Activated CD4-positive, alpha-beta T cell treated with anti-CD3 and anti-CD28 coated beads for 48 hours (primary cell): ENCODE data around the gene CTSD.
A peak's percentile ranks its signal among the peaks of the same experiment; 100 is the strongest.
"Not testable (repeated sequence)": the region's sequence is repeated elsewhere in the genome, so short reads cannot be mapped to it uniquely, and the experiment has no call there.

Experiments used
- DNase-seq: peaks from one replicate; pipeline ENCODE4 v3.0.0-alpha.2; 2020

Gene CTSD

GRCh38 chr11:1763796-1764661, at the start of gene CTSD:
Gene CTSD, minus strand, starts transcription at chr11:1763927. Its CDS starts 68 bp downstream, at chr11:1763859.
- DNase-seq, result peak; percentile 91

DNA sequence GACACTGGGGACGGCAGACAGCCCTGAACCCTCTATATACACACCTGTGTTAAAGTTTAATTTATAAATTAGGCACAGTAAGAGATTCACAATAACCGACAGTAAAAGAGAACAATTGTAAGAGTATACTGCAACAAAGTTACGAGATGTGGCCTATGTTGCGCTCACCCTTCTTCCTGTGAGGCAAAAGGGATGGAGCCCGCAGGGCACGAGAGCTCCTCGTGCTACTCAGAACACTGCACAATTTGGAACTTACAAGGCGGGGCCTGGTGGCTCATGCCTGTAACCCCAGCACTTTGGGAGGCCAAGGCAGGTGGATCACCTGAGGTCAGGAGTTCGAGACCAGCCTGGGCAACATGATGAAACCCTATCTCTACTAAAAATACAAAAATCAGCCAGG, 49.6 kb upstream of the CTSD start:
- DNase-seq, result not testable (repeated sequence)

DNA sequence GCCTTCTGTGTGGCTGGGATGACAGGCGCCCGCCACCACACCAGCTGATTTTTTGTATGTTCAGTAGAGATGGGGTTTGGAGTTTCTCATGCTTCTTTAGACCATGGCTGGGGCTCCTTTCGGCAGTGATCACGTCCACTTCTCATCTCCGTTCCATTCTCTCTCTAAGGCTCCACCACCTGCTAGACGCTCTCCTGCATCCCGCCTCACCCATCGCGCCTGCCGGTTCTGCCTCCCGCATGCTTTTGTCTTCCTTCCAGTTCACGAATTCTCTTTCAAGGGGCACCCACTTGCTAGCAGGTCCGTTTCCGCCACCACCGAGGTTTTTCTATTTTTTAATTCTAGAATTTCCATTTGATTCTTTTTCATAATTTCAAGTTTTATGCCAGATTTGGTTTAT, 49.1 kb upstream of the CTSD start:
- no peak for DNase-seq

GRCh38 chr11:1812274-1812673, 48.5 kb upstream of the CTSD start:
- DNase-seq, result no peak

DNA sequence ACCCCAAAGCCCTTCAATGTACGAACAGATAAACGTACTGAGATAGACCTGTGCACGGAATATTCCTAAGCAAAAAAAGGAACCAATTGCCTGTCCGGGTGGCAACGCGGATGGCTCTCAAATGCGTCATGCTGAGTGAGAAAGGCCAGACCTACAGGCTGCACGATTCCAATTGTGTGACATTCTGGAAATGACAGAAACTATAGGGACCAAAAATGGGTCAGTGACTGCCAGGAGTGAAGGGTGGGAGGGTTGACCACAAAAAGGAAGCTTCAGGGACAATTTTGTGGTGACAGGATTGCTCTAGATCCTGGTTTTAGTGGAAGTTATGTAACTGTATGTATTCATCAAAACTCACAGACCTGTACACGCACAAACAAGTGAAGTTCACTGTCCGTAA, 47.0 kb upstream of the CTSD start:
- DNase-seq, result no peak

DNA sequence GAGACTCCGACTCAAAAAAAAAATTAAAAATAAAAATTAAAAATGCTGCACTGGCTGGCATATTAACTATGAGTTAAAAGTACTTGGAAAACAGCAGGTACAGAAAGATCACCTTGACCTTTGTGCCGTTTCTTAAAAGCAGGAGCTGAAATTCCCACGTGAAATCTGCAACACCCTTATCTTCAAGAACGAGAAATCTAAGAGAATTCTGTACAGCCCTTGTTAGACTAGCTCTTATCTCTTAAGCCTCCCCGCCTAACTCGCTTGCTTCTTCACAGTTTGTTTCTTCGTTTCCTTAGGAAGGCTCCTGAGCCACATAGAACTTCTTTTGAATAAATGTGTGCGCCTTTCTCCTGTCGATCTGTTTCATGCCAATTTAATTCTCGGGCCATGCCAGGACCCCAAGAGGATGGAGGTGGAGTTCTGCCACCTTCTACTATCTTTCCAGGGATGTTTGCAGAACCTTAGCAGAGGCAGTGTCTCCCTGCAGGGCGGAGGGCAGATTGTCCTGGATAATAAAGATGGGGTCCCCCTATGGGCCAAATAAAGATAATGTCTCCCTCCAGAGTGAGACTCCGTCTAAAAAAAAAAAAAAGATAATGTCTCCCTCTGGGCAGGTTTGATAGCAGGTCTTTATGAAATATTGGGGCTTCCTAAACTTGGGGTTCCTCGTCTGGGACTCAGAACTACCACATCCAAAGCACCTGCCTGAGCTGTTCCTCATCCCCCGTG, 43.7 kb upstream of the CTSD start:
- no peak for DNase-seq

DNA sequence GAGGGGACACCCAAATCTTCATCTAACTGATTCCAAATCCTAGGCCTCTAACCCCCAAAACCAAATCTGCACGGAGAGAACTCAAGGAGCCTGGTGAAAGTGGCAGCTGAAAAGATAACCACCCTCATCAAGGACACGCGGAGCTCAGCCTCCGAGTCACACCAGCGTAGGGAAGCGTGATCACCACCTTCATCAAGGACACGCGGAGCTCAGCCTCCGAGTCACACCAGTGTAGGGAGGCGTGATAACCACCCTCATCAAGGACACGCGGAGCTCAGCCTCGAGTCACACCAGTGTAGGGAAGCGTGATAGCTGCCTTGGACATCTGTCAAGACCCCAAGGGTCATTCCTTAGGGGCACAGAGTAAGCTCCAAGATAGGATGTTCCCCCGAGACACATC, 41.8 kb upstream of the CTSD start:
- DNase-seq, result no peak

GRCh38 chr11:1803835-1804519, 40.2 kb upstream of the CTSD start:
- DNase-seq, result not testable (repeated sequence)

DNA sequence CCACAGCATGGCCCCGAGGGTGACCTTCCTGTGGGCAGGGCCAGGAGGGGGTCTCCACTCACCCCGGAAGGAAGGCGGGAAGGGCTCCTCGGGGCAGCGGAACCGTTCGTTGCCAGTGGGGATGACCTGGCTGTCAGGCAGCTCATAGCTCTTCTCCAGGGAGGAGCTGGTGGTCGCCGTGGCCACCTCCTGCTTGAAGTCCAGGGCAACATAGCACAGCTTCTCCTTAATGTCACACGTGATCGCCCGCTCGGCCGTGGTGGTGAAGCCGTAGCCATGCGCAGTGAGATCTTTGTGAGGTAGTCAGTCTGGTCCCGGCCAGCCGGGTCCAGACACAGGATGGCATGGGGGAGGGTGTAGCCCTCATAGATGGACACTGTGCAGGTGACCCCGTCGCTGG, 39.5 kb upstream of the CTSD start:
- DNase-seq, result no peak

DNA sequence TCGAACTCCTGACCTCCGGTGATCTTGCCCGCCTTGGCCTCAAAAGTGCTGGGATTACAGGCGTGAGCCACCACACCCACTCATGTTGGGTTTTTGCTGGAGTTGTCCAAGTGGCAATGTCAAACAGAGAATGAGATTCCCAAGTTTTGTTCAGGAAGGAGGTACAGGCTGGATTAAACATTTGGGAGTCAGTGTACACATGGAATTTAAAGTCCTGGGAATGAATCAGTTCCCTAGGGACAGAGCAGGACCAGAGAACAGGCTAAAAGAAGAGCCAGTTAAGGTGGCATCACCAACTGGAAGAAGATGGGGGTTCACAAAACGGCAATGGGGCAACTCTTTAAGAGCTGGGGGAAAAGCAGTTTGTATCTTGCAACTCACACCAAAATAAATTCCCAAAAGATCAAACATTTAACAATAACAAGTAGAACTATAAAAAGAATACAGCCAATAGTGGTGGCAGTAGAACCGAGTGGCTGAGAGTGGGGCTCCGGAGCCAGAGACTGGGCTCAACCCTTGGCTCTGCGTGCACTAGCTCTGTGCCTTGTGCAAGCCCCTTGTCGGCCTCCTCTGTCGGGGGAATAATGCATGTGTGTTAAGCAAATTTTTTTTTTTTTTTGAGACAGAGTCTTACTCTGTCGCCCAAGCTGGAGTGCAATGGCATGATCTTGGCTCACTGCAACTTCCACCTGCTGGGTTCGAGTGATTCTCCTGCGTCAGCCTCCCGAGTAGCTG, 33.8 kb upstream of the CTSD start:
- DNase-seq, result no peak

GRCh38 chr11:1796413-1797011, 32.8 kb upstream of the CTSD start:
- no peak for DNase-seq

GRCh38 chr11:1793081-1793480, 29.4 kb upstream of the CTSD start:
- no peak for DNase-seq

DNA sequence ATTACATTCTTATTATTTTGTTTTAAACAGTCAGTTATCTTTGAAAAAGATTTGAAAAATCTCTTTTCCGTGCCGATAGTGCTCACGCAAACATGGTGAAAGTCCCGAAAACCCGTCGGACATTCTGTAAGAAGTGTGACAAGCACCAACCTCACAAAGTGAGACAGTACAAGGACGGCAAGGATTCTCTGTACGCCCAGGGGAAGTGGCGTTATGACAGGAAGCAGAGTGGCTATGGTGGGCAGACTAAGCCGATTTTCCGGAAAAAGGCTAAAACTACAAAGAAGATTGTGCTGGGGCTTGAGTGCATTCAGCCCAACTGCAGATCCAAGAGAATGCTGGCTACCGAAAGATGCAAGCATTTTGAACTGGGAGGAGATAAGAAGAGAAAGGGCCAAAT, 28.7 kb upstream of the CTSD start:
- no peak for DNase-seq

DNA sequence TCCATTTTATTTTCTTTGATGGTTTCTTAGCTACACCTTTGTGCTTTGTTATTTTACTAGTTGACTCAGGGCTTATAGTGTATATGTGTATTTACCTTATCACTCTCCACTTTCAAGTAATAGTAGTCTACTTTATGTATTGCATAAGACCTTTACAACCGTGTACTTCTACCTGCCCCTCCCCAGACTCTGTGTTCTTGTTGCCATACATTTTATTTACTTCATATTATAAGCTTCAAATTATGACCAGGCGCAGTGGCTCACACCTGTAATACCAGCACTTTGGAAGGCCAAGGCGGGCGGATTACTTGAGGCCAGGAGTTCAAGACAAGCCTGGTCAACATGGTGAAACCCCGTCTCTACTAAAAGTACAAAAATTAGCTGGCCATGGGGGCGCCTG, 28.2 kb upstream of the CTSD start:
- DNase-seq, result no peak

DNA sequence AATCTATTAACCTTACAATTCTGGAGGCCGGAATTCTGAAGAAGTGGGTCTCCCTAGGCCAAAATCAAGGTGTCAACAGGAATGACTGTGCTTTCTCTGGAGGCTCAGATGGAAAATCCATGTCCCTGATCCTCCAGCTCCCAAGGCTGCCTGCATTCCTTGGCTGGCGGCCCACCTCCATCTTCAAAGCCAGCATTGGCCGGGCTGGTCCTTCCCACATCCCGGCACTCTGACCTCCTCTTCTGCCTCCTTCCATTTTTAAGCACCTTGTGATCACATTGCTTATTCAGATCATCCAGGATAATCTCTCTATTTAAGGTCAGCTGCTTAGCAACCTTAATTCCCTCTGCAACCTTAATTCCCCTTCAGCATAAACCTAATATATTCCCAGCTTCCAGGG, 22.7 kb upstream of the CTSD start:
- no peak for DNase-seq

GRCh38 chr11:1785749-1786413, 22.2 kb upstream of the CTSD start:
- no peak for DNase-seq

- no peak for DNase-seq
Observed at GRCh38 chr11:1784761-1785650, 21.3 kb upstream of the CTSD start.

DNA sequence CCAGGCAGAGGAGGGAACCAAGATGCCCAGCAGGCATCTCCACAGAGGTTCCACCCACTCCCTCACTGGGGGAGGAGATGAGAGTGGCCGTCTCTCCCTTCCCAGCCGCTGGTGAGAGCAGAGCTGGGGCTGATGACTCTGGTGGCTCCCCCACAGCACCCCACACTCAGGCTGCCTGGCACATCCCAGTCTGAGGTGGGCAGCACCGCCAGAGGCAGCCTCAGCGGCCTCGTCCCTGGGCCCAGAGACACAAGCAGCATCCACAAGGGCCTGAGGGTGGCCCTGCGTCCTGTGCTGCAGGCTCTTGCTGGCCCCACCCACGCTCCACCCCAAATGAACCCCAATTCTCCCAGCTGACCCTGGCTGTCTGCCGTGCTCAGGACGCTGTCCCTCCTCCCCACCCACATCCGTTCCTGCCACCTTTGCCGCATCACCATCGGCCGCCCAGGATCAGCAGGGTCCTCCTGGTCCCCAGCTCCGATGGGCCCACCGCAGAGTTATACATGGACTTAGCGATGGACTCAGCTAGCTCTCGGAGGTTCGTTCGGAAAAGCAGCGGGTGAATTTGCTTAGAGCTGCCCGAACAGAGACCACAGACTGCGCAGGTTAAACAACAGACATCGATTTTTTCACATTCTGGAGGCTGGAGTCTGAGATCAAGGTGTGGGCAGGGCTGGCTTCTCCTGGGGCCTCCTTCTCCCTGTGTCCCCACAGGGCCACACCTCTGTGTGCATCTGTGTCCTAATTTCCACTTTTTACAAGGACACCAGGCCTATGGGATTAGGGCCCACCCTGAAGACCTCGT, 20.2 kb upstream of the CTSD start:
- DNase-seq, result no peak

GRCh38 chr11:1782831-1783724, 19.4 kb upstream of the CTSD start:
- DNase-seq, result no peak
